ENCODE results near the gene ARMC7. TPM values are rescaled to one million over a fixed set of nuclear protein-coding genes. Genes with fewer than 3 reads are reported as not detected.
A peak's percentile ranks its signal among the peaks of the same experiment; 100 is the strongest.

Gene ARMC7
- polyA plus RNA-seq, 2 donors = 6.3 to 7.0 TPM

DNA sequence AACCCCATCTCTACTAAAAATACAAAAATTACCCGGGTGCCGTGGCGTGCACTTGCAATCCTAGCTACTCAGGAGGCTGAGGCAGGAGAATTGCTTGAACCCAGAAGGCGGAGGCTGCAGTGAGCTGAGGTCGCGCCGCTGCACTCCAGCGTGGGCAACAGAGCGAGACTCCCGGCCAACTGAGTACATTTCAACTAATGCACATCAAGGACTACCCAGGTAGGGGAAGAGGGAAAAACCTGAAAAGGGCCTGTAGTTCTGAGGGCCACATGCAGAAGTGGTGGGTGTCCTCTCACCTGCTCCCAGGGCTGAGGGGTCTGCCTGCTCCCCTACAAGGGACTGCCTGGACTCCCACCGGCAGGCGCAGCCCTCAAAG, 22.6 kb upstream of the ARMC7 start:
- Histone ChIP-seq H3K4me1 (ENCODE audit: control insufficient read depth in 2 of 2, insufficient read depth in 2 of 2, low read length in 1 of 2) (peaks cover 3 to 32% of the 10 kb centered on the region in 2 donors), H3K27ac (ENCODE audit: low read depth in 2 of 2, low read length in 1 of 2) (peak overlapping the region; percentile 92 to 93), H3K9me3 (ENCODE audit: control insufficient read depth in 2 of 2, insufficient read depth in 1 of 2, low read depth in 1 of 2, low read length in 1 of 2) (no peaks in the 10 kb centered on the region), H3K27me3 (ENCODE audit: control insufficient read depth in 1 of 2, insufficient read depth in 2 of 2, low read length in 2 of 2) (no peaks in the 10 kb centered on the region), H3K4me3 (ENCODE audit: low read depth in 1 of 2, low read length in 2 of 2) (peak overlapping the region; percentile 56 to 71), H3K36me3 (ENCODE audit: control insufficient read depth in 2 of 2, insufficient read depth in 2 of 2, low read length in 1 of 2) (no peaks in the 10 kb centered on the region)
- WGBS, 2 donors = 51 to 64% methylated on average over 12 of the region's 12 CpGs

DNA sequence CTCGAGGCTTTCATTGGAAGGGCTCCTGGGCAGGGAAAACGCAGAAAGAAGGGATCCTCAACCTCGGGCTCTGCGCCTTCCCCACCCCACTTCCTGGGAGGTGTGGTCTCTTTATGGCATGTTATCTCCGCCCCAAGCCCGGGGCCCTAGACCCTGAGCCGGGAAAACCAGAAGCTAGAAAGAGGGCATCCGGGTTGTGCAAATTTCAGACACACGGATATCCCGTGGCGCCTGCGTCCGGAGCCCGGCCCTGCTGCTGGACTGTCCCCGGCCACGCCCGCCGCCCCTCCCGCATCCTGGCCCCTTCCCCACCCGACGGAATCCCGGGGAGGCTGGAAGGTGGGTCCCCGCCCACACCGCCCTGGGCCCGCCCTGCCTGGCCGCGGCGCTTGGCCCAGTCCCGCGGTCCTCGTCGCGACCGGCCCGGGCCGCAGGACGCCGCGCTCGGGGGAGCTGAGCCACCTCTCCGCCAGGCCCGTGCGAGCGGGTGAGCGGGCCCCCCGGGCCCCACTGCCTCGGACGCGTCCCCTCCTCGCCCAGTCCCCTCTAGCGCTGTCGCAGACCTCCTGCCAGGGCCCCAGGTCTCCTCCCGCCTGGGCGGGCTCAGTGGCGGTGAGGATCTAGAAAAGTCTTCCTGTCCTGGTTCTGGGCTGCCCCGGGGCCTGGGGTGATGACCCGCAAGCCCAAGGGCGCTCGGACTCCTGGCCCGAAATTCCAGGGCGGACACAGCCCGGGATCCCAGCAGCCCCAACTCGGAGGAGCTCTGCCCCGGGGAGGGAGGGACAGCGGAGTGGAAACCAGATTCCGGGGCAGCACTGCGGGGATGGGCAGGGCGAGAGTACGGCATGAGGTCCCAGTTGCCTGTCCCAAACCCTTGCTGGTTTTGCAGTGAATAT, 22.0 kb upstream of the ARMC7 start, which contains the start of gene SLC16A5:
Gene SLC16A5 (plus strand): TSS at position 397 of the 896 bp plus-strand sequence. CDS start 5,683 bp downstream, outside the sequence.
- Histone ChIP-seq H3K36me3 (ENCODE audit: control insufficient read depth in 2 of 2, insufficient read depth in 2 of 2, low read length in 1 of 2) (no peaks in the 10 kb centered on the region), H3K27me3 (ENCODE audit: control insufficient read depth in 1 of 2, insufficient read depth in 2 of 2, low read length in 2 of 2) (no peaks in the 10 kb centered on the region), H3K4me3 (ENCODE audit: low read depth in 1 of 2, low read length in 2 of 2) (peak within 1 kb of the TSS; percentile 56 to 71), H3K4me1 (ENCODE audit: control insufficient read depth in 2 of 2, insufficient read depth in 2 of 2, low read length in 1 of 2) (peaks cover 3 to 37% of the 10 kb centered on the region in 2 donors), H3K9me3 (ENCODE audit: control insufficient read depth in 2 of 2, insufficient read depth in 1 of 2, low read depth in 1 of 2, low read length in 1 of 2) (no peaks in the 10 kb centered on the region), H3K27ac (ENCODE audit: low read depth in 2 of 2, low read length in 1 of 2) (peak within 1 kb of the TSS; percentile 92 to 93)
- WGBS, 2 donors = 4 to 9% methylated on average over 51 to 69 of the region's 69 CpGs

DNA sequence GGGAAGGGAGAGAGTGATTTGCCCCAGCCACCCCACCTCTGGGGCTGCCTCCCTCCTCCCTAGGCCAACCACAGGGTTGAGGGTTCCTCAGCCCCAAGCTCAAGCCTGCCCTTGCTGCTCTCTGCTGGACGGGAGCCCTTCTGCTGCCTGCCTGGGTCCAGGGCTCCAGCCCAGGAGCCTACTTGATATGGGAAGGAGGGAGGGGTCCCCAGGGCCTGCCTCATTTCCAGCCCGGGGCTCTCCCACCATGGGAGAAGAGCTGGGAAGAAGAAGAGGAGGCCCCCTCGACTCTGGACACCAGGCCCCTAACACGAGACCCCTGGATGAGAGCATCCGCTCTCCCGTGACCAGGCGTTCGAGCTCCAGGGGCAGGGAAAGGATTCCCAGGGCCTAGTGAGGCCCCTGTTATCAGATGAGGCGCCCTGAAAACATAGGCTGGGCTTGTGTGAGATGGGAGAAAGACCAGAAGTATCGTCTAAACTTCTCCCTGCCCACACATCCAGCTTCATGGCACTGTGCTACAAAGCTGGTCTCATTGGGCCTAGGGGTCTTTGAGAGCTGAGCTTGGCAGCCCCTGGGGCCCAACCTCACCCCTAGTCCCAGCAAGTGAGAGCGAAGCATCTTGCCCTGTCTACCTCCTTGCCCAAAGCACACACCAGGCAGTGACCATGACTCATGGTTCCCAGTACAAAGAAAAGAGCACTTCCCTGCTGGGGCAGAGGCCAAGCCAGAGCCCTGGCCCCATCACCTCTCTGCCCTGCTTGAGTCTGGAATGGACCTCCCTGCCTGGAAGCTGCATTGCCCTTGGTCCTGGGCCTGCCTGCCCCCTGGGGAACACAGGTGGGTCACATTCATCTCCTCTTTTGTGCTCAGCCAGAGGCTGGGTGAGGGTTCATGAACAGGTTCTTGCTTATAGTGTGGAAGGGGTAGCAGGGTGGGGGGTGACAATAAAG, 21.0 kb upstream of the ARMC7 start:
- Histone ChIP-seq H3K9me3 (ENCODE audit: control insufficient read depth in 2 of 2, insufficient read depth in 1 of 2, low read depth in 1 of 2, low read length in 1 of 2) (no peaks in the 10 kb centered on the region), H3K4me1 (ENCODE audit: control insufficient read depth in 2 of 2, insufficient read depth in 2 of 2, low read length in 1 of 2) (peaks cover 3 to 46% of the 10 kb centered on the region in 2 donors), H3K27ac (ENCODE audit: low read depth in 2 of 2, low read length in 1 of 2) (peak overlapping the region; percentile 92 to 93), H3K36me3 (ENCODE audit: control insufficient read depth in 2 of 2, insufficient read depth in 2 of 2, low read length in 1 of 2) (no peaks in the 10 kb centered on the region), H3K4me3 (ENCODE audit: low read depth in 1 of 2, low read length in 2 of 2) (peak overlapping the region; percentile 56 to 71), H3K27me3 (ENCODE audit: control insufficient read depth in 1 of 2, insufficient read depth in 2 of 2, low read length in 2 of 2) (no peaks in the 10 kb centered on the region)
- WGBS, 2 donors = 58 to 65% methylated on average over 11 of the region's 11 CpGs

DNA sequence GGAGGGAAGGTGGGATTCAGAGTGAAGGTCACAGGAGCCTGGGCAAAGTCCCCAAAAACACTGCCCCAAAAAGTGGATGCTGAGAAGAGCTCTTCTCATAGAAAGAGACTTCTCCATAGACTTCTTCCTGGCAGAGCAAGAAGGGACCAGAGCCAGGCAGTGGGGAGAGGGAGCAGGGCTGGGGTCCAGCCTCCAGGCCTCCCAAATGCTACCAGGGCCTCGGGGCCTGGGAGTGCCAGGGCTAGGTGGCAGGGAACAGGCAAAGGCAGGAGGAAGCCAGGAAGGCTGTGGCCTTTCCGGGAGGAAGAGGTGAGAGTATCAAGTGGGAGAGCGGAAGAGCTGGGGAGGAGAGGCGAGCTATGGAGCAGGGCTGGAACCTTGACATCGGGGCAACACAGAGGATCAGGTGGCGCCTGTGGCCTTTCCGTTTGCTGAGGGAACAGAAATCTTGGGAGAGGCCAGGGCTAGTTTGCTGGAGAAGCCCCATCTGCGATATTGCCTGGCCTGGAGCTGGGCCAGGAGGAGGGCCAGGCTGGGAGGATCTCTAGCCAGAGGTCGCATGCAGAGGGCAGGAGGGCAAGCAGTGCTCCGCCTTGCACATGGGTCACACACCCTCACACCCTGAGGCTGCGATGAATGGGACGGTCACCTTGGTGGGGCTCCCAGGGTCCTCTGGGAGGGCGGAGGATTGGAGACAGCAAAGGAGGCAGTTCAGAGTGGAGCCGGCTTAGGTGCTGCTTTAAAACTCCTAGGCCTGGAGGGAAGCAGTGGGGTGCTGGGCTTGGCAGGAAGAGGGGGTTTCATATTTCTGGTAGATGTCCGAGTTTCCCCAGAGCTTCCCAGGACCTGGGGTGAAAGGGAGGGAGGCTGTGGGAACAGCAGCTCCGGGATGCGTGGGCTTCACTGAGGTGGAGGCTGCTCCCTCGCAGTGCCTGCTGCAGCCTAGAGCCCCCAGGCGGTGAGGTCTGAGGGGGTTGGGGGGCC, 18.6 kb upstream of the ARMC7 start:
- no peaks in the 10 kb centered on the region for H3K36me3 ChIP-seq (ENCODE audit: control insufficient read depth in 2 of 2, insufficient read depth in 2 of 2, low read length in 1 of 2)
- WGBS, 2 donors = 38 to 48% methylated on average over 19 of the region's 19 CpGs
- peaks cover 3 to 55% of the 10 kb centered on the region in 2 donors for H3K4me1 ChIP-seq (ENCODE audit: control insufficient read depth in 2 of 2, insufficient read depth in 2 of 2, low read length in 1 of 2)
- H3K9me3 ChIP-seq (ENCODE audit: control insufficient read depth in 2 of 2, insufficient read depth in 1 of 2, low read depth in 1 of 2, low read length in 1 of 2) = no peaks in the 10 kb centered on the region
- H3K27ac ChIP-seq (ENCODE audit: low read depth in 2 of 2, low read length in 1 of 2) = peak overlapping the region; percentile 65 to 93
- no peak overlapping the region for H3K4me3 ChIP-seq (ENCODE audit: low read depth in 1 of 2, low read length in 2 of 2)
- H3K27me3 ChIP-seq (ENCODE audit: control insufficient read depth in 1 of 2, insufficient read depth in 2 of 2, low read length in 2 of 2) = no peaks in the 10 kb centered on the region

- Histone ChIP-seq H3K27me3 (ENCODE audit: control insufficient read depth in 1 of 2, insufficient read depth in 2 of 2, low read length in 2 of 2) (no peaks in the 10 kb centered on the region), H3K4me1 (ENCODE audit: control insufficient read depth in 2 of 2, insufficient read depth in 2 of 2, low read length in 1 of 2) (peaks cover 3 to 57% of the 10 kb centered on the region in 2 donors), H3K36me3 (ENCODE audit: control insufficient read depth in 2 of 2, insufficient read depth in 2 of 2, low read length in 1 of 2) (no peaks in the 10 kb centered on the region), H3K4me3 (ENCODE audit: low read depth in 1 of 2, low read length in 2 of 2) (peak overlapping the region in 1 of 2 donors; percentile 1), H3K27ac (ENCODE audit: low read depth in 2 of 2, low read length in 1 of 2) (peak overlapping the region; percentile 48 to 93), H3K9me3 (ENCODE audit: control insufficient read depth in 2 of 2, insufficient read depth in 1 of 2, low read depth in 1 of 2, low read length in 1 of 2) (no peaks in the 10 kb centered on the region)
- 61 to 65% methylated on average over 10 of the region's 10 CpGs for WGBS, 2 donors
These were observed 17.9 kb upstream of the ARMC7 start for GRCh38 chr17:75091855-75092327.

GRCh38 chr17:75093548-75094158, 16.1 kb upstream of the ARMC7 start:
- no peak overlapping the region for H3K4me3 ChIP-seq (ENCODE audit: low read depth in 1 of 2, low read length in 2 of 2)
- H3K27ac ChIP-seq (ENCODE audit: low read depth in 2 of 2, low read length in 1 of 2) = peak overlapping the region; percentile 67 to 89
- H3K4me1 ChIP-seq (ENCODE audit: control insufficient read depth in 2 of 2, insufficient read depth in 2 of 2, low read length in 1 of 2) = peaks cover 0 to 57% of the 10 kb centered on the region in 2 donors
- H3K27me3 ChIP-seq (ENCODE audit: control insufficient read depth in 1 of 2, insufficient read depth in 2 of 2, low read length in 2 of 2) = no peaks in the 10 kb centered on the region
- peaks cover 0 to 3% of the 10 kb centered on the region in 2 donors for H3K36me3 ChIP-seq (ENCODE audit: control insufficient read depth in 2 of 2, insufficient read depth in 2 of 2, low read length in 1 of 2)
- H3K9me3 ChIP-seq (ENCODE audit: control insufficient read depth in 2 of 2, insufficient read depth in 1 of 2, low read depth in 1 of 2, low read length in 1 of 2) = no peaks in the 10 kb centered on the region
- 62 to 73% methylated on average over 18 of the region's 18 CpGs for WGBS, 2 donors

- peaks cover 0 to 52% of the 10 kb centered on the region in 2 donors for H3K4me1 ChIP-seq (ENCODE audit: control insufficient read depth in 2 of 2, insufficient read depth in 2 of 2, low read length in 1 of 2)
- peak overlapping the region; percentile 8 to 61 for H3K27ac ChIP-seq (ENCODE audit: low read depth in 2 of 2, low read length in 1 of 2)
- WGBS, 2 donors = 76 to 81% methylated on average over 16 of the region's 16 CpGs
These were observed 14.8 kb upstream of the ARMC7 start for GRCh38 chr17:75094871-75095399.

GRCh38 chr17:75096082-75096625, 13.6 kb upstream of the ARMC7 start:
- 26 to 28% methylated on average over 14 of the region's 14 CpGs for WGBS, 2 donors
- peaks cover 0 to 15% of the 10 kb centered on the region in 2 donors for H3K36me3 ChIP-seq (ENCODE audit: control insufficient read depth in 2 of 2, insufficient read depth in 2 of 2, low read length in 1 of 2)
- H3K27me3 ChIP-seq (ENCODE audit: control insufficient read depth in 1 of 2, insufficient read depth in 2 of 2, low read length in 2 of 2) = no peaks in the 10 kb centered on the region
- peaks cover 0 to 43% of the 10 kb centered on the region in 2 donors for H3K4me1 ChIP-seq (ENCODE audit: control insufficient read depth in 2 of 2, insufficient read depth in 2 of 2, low read length in 1 of 2)
- no peaks in the 10 kb centered on the region for H3K9me3 ChIP-seq (ENCODE audit: control insufficient read depth in 2 of 2, insufficient read depth in 1 of 2, low read depth in 1 of 2, low read length in 1 of 2)
- H3K4me3 ChIP-seq (ENCODE audit: low read depth in 1 of 2, low read length in 2 of 2) = no peak overlapping the region
- peak overlapping the region; percentile 64 to 79 for H3K27ac ChIP-seq (ENCODE audit: low read depth in 2 of 2, low read length in 1 of 2)

More at GRCh38 chr17:75094871-75095399, 14.8 kb upstream of the ARMC7 start:
- no peaks in the 10 kb centered on the region for H3K9me3 ChIP-seq (ENCODE audit: control insufficient read depth in 2 of 2, insufficient read depth in 1 of 2, low read depth in 1 of 2, low read length in 1 of 2)
- H3K4me3 ChIP-seq (ENCODE audit: low read depth in 1 of 2, low read length in 2 of 2) = no peak overlapping the region
- H3K36me3 ChIP-seq (ENCODE audit: control insufficient read depth in 2 of 2, insufficient read depth in 2 of 2, low read length in 1 of 2) = peaks cover 0 to 6% of the 10 kb centered on the region in 2 donors
- no peaks in the 10 kb centered on the region for H3K27me3 ChIP-seq (ENCODE audit: control insufficient read depth in 1 of 2, insufficient read depth in 2 of 2, low read length in 2 of 2)

Measured in esophagus (tissue), 2 donors.